ENCODE data around the gene PSMG4.

Gene PSMG4

DNA sequence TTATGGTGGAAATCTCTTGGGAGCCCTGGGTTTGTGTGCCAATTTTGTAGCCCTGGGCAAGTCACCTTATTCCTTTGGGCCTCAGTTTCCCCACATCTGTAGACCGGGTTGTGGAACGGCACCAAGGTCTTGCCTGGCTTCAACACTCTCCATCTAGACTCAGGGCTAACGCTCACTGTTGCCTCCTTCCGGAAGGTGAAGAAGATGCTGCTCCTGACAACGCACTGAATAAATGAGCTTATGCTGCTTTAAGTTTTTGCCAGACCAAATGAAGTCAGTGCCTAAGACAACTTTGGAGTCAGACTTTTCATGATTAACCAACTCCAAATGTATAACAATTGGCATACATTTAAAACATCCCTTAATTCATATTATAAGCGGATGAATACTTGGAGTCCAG is 53.1 kb downstream of the PSMG4 start:
- no peak for DNase-seq

DNA sequence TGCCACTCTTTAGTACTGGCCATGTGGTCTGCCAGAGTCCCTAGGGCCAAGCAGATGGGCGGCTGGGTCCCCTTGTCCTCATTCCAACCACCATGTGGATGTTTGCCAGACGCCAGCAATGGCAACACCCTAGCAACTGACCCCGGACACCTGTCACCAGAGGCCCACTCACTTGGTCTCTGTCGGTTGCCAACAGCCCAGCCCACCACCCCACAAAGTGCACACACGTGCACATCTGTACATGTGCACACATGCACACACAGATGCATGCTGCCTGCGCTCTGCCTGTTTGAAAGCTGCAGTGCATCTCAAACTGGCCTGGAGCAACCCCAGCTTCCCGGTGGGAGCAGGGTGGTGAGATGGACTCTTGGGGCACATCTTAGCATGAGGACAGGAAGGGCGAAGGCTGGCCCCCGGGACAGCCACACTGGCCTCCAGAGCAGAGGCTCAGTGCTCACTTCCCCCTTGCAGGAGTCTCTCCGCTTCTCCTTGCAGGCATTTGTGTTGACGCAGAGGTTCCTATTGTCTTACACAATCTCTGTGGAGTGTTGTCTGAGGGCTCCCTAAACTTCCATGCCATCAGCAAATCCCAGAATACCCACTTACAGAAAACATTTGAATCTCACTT is 54.0 kb downstream of the PSMG4 start:
- DNase-seq = no peak

DNA sequence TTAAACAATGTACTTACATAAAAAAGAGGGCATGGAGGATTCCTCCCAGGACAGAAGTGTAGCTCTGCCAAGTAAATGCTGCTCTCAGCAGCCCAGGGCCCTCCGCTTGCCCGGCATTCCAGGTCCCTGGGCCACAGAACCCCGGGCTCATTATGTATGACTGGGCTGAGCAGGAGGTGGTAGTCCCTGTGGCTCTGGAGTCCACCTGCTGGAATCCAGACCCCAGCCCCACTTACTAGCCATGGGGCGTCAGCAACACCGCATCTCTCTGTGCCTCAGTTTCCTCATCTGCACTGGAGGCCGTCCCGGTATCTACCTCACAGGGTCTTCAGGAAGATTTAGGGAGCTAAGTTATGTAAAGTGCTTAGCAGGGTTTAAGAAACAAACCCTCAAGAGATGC is 55.4 kb downstream of the PSMG4 start:
- DNase-seq = no peak

DNA sequence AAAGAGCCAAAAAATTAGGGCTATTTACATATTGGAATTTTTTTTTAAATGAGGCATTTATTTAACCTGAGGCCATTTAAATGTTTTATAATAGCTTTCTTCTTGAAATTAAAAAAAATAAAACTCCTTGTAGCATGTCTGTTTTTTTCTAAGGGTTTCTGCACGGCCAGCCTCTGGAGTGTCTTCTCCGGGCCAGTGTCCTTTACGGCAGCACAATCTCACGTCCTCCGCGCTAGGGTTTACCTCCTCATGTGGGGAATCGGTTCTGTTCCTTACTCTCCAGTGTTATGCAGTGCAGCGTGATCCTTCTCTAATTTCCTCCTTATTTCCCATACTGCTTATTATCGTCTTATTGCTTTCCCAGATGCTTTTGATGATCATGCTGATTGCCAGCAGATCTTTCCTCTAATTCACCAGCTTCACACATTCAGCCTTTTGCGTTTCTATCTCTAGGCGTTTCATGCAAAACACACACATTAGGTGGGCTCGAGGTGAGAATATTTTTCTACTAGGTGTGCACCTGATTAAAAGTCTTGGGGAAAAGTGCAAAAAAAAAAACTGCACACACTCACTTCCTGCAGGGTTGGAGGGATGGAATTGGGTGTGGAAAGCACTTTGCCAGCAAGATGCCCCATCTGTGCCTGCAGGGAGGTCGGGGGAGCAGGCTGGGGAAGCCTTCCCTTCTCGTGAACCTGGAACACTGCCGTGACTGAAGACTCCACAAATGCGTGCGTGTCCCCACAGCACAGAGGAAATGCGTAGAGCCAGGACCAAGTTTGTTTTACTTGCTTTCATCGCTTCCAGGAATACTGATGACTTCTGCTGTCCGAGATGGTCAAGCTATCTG is 56.1 kb downstream of the PSMG4 start:
- DNase-seq = no peak

DNA sequence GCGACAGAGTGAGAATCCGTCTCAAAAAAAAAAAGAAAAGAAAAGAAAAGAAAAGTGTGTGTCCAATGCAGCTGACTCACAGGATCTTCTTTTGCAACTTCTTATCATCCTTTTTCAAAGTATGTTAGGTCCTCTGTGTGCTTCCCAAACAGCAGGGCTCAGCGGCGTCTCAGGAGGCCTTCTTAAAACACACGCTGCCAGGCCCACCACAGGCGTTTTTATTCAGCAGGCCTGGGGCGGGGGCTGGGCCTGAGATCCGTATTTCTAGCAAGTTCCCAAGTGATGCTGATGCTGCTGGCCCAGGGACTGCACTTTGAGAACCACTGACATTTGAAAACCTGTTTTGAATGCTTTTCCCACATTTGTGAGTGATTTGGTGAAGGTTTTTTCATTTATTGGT is 57.1 kb downstream of the PSMG4 start:
- no peak for DNase-seq

DNA sequence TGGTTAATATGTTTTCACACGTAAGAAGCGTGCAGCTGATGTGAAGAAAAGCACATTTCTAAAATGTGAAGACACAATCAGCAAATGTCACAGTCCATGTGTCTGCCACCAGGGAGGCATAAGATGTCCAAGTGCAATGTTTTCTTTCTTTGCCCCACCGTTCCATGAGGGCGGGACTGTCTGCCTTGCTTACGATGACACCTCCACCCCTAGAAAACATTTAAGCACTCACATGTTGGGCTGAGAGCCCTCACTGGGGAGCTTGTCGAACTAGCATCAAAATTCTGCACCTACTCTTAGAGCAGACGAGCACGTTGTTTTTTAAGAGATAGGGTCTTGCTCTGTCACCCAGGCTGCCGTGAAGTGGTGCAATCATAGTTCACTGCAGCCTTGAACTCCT is 57.6 kb downstream of the PSMG4 start:
- DNase-seq = no peak

DNA sequence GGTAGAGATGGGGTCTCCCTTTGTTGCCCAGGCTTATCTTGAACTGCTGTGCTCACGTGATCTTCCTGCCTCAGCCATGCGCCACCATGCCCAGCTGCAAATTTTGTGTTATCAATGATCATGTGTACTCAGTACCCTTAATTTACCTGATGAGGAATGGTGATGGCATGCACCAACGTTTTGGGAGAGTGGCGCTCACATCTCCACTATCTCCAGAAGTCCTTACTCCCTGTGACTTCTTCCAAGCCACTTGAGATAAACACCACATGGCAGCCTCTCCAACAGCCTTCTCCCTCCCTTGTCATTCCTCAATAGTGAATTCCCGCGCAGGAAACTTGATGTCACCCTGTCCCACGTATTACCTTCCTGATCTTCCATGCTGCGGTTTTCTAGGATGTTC is 58.1 kb downstream of the PSMG4 start:
- DNase-seq = no peak
